PC-9 (cell line): ENCODE data around the gene CAPNS1. TPM values are rescaled to one million over a fixed set of nuclear protein-coding genes. Genes with fewer than 3 reads are reported as not detected.

Source experiments
- BruUV-seq: library from RNA; stranded (reverse); fragments of 400-500 nt; replicated peaks from 2 replicates; lab custom pipeline; 2021; lab: Mats Ljungman, UMichigan
- CTCF ChIA-PET: fragments of 300-600 bp; sonication (Branson Sonifier 250); formaldehyde crosslinking; loops from one replicate; lab custom pipeline; 2022; ENCODE audit warnings: antibody characterized with exemption; lab: Charles Lee
- POLR2A ChIA-PET: fragments of 300-600 bp; sonication (Branson Sonifier 250); formaldehyde crosslinking; loops from one replicate; lab custom pipeline; 2022; ENCODE audit warnings: antibody characterized with exemption; ENCODE audit not compliant: unreplicated experiment; lab: Charles Lee
- DNase-seq, 2 experiments: peaks; one replicate each; pipeline versions ENCODE4 v3.0.0 to v3.0.0-alpha.2; 2015 to 2022; ENCODE audit warnings: mixed read lengths in 1 of 2
- H2AFZ ChIP-seq: fragments of 200-600 bp; sonication (generic); 2 replicates; pipeline ENCODE4 v1.8.1; 2017; ENCODE audit warnings: antibody characterized with exemption
- H3F3A ChIP-seq: fragments of 200-600 bp; sonication (generic); 2 replicates; pipeline ENCODE4 v1.8.1; 2017; ENCODE audit warnings: antibody characterized with exemption, mild to moderate bottlenecking, low read depth; ENCODE audit not compliant: insufficient read depth
- H3K27ac ChIP-seq: fragments of 200-600 bp; sonication (generic); 2 replicates; pipeline ENCODE4 v1.6.1; 2016; ENCODE audit warnings: mixed run types
- H3K27me3 ChIP-seq: fragments of 200-600 bp; sonication (generic); 2 replicates; pipeline ENCODE4 v1.6.1; 2016; ENCODE audit warnings: low read depth, mixed run types; ENCODE audit not compliant: insufficient read depth
- H3K36me3 ChIP-seq: fragments of 200-600 bp; sonication (generic); 2 replicates; pipeline ENCODE4 v1.6.1; 2016; ENCODE audit warnings: low read depth, mixed run types
- H3K4me1 ChIP-seq: fragments of 200-600 bp; sonication (generic); replicated peaks from 2 replicates; pipeline ENCODE4 v1.6.1; 2016; ENCODE audit warnings: mixed run types; ENCODE audit not compliant: insufficient read depth
- H3K4me2 ChIP-seq: fragments of 200-600 bp; sonication (generic); 2 replicates; pipeline ENCODE4 v1.6.1; 2017; ENCODE audit warnings: mixed run types
- H3K4me3 ChIP-seq: fragments of 200-600 bp; sonication (generic); 2 replicates; pipeline ENCODE4 v1.6.1; 2016; ENCODE audit warnings: mixed run types
- H3K79me2 ChIP-seq: fragments of 200-600 bp; sonication (generic); 2 replicates; pipeline ENCODE4 v1.6.1; 2017; ENCODE audit warnings: low read depth, mixed run types
- H3K9me2 ChIP-seq: fragments of 200-600 bp; sonication (generic); 2 replicates; pipeline ENCODE4 v1.8.1; 2017; ENCODE audit warnings: mild to moderate bottlenecking; ENCODE audit not compliant: insufficient read depth
- H3K9me3 ChIP-seq: fragments of 200-600 bp; sonication (generic); 2 replicates; pipeline ENCODE4 v1.8.1; 2016; ENCODE audit warnings: low read depth; ENCODE audit not compliant: insufficient read depth
- H4K20me1 ChIP-seq: fragments of 200-600 bp; sonication (generic); 2 replicates; pipeline ENCODE4 v1.8.1; 2017; ENCODE audit not compliant: insufficient read depth
- CTCF ChIP-seq: fragments of 200-600 bp; sonication (generic); conservative IDR thresholded peaks from 2 replicates; pipeline ENCODE4 v1.6.1; 2017; ENCODE audit warnings: mixed run types, antibody characterized with exemption, mild to moderate bottlenecking, moderate library complexity
- EZH2 ChIP-seq: fragments of 200-600 bp; sonication (generic); IDR thresholded peaks from 2 replicates; pipeline ENCODE4 v1.8.0; 2017; ENCODE audit warnings: antibody characterized with exemption, low read depth
- intact Hi-C: fragments of 100-400 bp; cut with micrococcal nuclease; formaldehyde crosslinking; loops from one replicate; pipeline ENCODE4 v1.10.0; 2022; ENCODE audit not compliant: unreplicated experiment
- total RNA-seq: library from RNA; stranded (reverse); gene quantifications from 2 replicates; pipeline ENCODE4 v1.2.3, GENCODE V29; 2021

The CAPNS1 gene
- total RNA-seq, 1 experiment from 2014 or later, result 1,177 TPM

GRCh38 chr19:36113894-36114720 is 25.8 kb upstream of the CAPNS1 start:
- ChIA-PET CTCF (no interaction called here), POLR2A (interaction anchor here (0.8 kb wide), 1 partner anchor 1606 kb away, joined by 3 read pairs; no protein-coding TSS in a partner anchor)
- Histone ChIP-seq H3K9me3 (no peaks in the 10 kb centered on the region), H3K4me1 (peaks cover 12% of the 10 kb centered on the region), H3K9me2 (no peaks in the 10 kb centered on the region), H4K20me1 (no peaks in the 10 kb centered on the region; the same call in 1 of the 2 replicates), H3K4me2 (peak overlapping the region; percentile 88), H3K27ac (peak overlapping the region; percentile 67), H3F3A (peaks cover 18% of the 10 kb centered on the region), H3K4me3 (peak overlapping the region; percentile 100), H3K36me3 (no peaks in the 10 kb centered on the region), H3K27me3 (no peaks in the 10 kb centered on the region), H2AFZ (peak overlapping the region; percentile 97), H3K79me2 (peaks cover 24% of the 10 kb centered on the region)
- BruUV-seq, result TSS peak; percentile 49
- intact Hi-C loops, result loop anchor here (2.0 to 10.0 kb wide), 2 partner anchors 43 to 59 kb away; partner anchors contain the start of genes THAP8 and WDR62
- TF ChIP-seq CTCF, result peak; percentile 42; the same call in 1 of the 2 replicates
- TF ChIP-seq EZH2, result no peak
- peak in 1 of 2 experiments; percentile 33 for DNase-seq

- no peaks in the 10 kb centered on the region; the same call in 1 of the 2 replicates for H4K20me1 ChIP-seq
- peaks cover 18% of the 10 kb centered on the region; the same call in 1 of the 2 replicates for H3F3A ChIP-seq
- peak within 1 kb of the TSS; percentile 67 for H3K27ac ChIP-seq
- H3K4me3 ChIP-seq, result peak within 1 kb of the TSS; percentile 100
- ChIA-PET POLR2A (interaction anchor here (0.6 to 0.9 kb wide), 5 partner anchors 10 to 1605 kb away, joined by 3 to 9 read pairs (median 6); partner anchors contain the start of gene ZNF146), CTCF (interaction anchor here (0.5 kb wide), 1 partner anchor 71 kb away, joined by 3 read pairs; no protein-coding TSS in a partner anchor)
- peak within 1 kb of the TSS; percentile 88 for H3K4me2 ChIP-seq
- peaks cover 24% of the 10 kb centered on the region for H3K79me2 ChIP-seq
- H3K27me3 ChIP-seq, result no peaks in the 10 kb centered on the region
- intact Hi-C loops, result loop anchor here (1.0 to 10.0 kb wide), 3 partner anchors 24 to 60 kb away; partner anchors contain the start of genes THAP8 and WDR62
- no peak for TF ChIP-seq CTCF
- no peak for TF ChIP-seq EZH2
- H3K36me3 ChIP-seq, result no peaks in the 10 kb centered on the region
- H3K9me3 ChIP-seq, result no peaks in the 10 kb centered on the region
- BruUV-seq, result no TSS peak
- H3K4me1 ChIP-seq, result peaks cover 12% of the 10 kb centered on the region
- DNase-seq, result peak; percentile 99
- peak within 1 kb of the TSS; percentile 97 for H2AFZ ChIP-seq
- H3K9me2 ChIP-seq, result no peaks in the 10 kb centered on the region
Observed at GRCh38 chr19:36114721-36115452, 25.0 kb upstream of the CAPNS1 start, which contains the start of gene POLR2I. Gene POLR2I, minus strand, starts transcription at chr19:36114875. Its CDS starts 19 bp downstream, at chr19:36114856.
